GM12892 (cell line): Measurements from ENCODE around the gene QDPR.

Source experiments
- POLR2A ChIP-seq: IDR thresholded peaks from 2 replicates; pipeline ENCODE4 v1.6.1; 2011; ENCODE audit warnings: low read depth, low read length, control low read depth
- POLR2AphosphoS5 ChIP-seq: IDR thresholded peaks from 2 replicates; pipeline ENCODE4 v1.6.1; 2011; ENCODE audit warnings: low read depth, low read length, control low read depth

DNA sequence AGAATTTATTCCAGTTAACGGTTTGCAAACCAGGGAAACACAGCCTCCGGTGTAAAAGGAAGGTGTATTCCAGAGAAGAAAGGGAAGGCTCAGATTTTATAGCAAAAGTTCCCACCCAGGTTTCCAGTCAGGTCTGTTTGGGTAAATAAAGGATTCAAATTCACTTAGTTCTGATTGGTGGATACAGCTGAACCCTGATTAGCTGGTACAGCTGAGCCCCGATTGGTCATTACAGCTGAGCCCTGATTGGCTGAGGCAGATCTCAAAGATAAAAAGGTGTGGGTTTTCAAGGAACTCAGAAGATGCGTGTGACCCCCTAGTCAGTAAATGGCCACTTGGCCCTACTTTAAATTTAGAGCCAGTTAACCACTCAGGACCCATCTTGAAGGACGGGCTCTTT, 9.7 kb upstream of the QDPR start:
- no peak for TF ChIP-seq POLR2A
- no peak for TF ChIP-seq POLR2AphosphoS5
